HuH-7.5 (cell line): ENCODE measurements around the gene FBXL20.
"Not testable (repeated sequence)": the region's sequence is repeated elsewhere in the genome, so short reads cannot be mapped to it uniquely, and the experiment has no call there.

Experiments used
- DNase-seq: peaks from one replicate; pipeline ENCODE4 v3.0.0; 2011; ENCODE audit warnings: low spot score

The FBXL20 gene

DNA sequence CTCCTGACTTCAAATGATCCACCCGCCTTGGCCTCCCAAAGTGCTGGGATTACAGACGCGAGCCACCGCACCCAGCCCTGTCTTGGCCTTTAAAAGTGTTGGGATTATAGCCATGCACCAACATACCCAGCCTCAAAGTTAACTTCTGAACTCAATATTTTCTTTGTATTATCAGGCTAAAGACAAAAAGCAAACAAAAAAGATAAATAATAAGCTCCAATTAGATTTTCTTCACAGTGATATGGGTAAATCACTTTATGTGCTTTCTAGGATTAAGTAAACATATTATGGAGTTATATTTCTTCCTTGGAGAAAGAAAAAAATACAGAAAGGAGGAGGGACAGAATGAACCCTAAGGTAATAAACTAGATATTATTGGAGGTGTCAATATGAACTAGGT, 74.3 kb downstream of the FBXL20 start:
- no peak for DNase-seq

DNA sequence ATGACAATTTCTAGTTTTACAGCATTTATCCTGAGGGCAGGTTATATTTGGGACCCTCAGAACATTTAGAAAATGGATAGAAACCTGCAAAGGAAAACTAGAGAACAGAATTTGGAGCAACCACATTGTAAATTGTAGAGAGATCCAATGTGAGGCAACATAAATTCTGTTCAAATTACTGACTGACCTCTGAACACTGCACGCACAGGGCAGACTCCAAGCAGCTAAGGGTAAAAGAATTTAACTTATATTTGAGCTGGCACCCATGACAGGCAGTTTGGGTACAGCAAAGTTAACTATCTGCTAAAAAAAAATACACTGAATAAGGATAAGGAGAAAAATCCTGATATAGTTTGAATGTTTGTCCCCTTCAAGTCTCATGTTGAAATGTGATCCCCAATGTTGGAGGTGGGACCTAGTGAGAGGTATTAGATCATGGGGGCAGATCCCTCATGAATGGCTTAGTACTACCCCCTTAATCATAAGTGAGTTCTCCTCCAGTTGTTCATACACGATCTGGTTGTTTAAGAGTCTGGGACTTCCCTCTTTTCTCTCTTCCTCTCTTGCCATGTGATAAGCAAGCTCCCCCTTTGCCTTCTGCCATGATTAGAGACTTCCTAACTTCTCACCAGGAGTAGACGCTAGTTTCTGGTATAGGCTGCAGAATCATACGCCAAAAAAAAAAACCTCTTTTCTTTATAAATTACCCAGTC, 75.7 kb downstream of the FBXL20 start:
- no peak for DNase-seq

DNA sequence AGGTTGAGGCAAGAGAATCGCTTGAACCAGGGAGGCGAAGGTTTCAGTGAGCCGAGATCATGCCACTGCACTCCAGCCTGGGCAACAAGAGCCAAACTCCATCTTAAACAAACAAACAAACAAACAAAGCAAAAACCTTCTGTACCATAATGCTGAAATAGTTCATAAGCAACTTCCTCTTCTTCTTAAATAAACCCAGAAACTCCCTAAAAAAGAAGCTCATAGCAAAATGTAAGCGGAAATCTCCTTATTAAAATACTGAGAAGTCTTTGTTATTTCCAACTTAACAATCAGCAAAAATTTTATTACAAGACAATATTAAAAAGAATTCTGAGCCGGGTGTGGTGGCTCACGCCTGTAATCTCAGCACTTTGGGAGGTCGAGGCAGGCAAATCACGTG, 82.8 kb downstream of the FBXL20 start:
- no peak for DNase-seq

DNA sequence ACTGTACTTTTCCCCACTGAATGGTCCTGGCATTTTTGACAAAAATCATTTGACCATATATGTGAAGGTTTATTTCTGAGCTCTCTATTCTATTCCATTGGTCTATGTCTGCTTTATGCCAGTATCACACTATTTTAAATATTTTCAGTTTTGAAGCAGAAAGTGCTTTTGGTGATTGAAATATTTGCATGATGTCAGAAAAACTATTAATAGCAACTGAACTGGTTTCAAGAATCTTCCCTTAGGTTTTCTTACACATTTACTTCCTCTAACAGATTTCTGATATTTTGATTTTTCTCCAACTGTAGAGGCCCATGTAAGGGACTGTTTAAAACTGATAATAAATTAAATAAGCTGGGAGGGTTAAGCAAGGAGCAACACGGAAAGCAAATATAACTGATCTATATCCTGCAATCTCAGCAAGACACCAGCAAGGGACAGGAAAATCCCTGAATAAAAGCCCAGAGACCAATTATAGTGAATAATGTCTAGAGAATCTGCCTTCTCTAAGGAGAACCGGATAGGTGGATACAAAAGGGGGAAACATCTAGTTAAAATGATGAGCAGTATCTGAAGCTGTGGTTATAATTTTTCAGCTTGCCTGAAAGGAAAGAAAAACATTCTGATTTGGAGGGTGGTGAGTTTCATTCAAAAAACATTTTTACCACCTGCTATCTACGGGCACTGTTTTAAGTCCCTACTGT, 94.8 kb downstream of the FBXL20 start:
- no peak for DNase-seq

DNA sequence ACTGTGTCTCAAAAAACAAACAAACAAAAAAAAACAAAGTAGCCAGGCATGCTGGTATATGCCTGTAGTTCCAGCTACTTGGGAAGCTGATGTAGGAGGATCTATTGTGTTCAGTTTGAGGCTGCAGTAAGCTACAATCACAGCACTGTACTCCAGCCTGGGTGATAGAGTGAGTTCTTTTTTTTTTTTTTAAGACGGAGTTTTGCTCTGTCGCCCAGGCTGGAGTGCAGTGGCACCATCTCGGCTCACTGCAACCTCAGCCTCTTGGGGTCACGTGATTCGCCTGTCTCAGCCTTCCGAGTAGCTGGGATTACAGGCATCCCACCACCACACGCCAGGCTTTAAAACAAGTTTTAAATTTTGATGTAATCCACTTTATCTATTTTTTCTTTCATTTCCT, 95.4 kb downstream of the FBXL20 start:
- no peak for DNase-seq

DNA sequence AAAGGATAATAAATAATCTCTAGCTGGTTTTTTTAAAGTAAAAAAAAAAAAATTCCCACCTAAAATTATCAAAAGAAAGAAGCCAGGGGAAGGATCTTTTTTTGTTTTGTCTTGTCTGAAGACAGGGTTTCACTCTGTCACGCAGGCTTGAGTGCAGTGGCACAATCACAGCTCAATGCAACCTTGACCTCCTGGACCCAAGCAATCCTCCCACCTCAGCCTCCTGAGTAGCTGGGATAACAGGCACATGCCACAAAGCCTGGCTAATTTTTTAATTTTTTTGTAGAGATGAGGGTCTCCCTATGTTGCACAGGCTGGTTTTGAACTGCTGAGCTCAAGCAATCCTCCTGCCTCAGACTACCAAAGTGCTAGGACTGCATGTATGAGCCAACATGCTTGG, 97.2 kb downstream of the FBXL20 start:
- DNase-seq, result no peak

DNA sequence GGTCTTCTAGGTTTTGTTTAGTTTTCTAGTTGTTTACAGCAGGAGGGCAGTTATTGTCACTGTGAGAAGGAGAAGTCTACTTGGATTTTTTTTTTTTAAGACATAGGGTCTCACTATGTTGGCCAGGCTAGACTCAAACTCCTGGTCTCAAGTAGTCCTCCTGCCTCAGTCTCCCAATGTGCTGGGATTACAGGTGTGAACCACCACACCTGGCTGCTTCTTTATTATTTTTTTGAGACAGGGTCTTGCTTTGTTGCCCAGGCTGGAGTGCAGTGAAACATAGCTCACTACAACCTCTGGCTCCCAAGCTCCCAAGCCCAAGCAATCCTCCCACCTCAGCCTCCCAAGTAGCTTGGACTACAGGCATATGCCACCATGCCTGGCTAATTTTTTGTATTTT, 107.4 kb downstream of the FBXL20 start:
- DNase-seq, result no peak

DNA sequence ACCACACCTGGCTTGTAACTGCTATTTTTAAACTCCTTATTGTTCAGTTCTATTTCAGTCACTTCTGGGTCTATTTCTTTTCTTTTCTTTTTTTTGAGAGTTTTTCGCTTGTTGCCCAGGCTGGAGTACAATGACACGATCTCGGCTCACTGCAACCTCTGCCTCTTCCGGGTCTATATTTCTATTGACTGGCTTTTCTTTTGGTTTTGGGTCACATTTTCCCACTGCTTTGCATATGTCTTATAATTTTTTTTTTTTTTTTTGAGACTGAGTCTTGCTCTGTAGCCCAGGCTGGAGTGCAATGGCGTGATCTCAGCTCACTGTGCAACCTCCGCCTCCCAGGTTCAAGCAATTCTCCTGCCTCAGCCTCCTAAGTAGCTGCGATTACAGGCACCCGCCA, 108.9 kb downstream of the FBXL20 start:
- DNase-seq, result not testable (repeated sequence)

DNA sequence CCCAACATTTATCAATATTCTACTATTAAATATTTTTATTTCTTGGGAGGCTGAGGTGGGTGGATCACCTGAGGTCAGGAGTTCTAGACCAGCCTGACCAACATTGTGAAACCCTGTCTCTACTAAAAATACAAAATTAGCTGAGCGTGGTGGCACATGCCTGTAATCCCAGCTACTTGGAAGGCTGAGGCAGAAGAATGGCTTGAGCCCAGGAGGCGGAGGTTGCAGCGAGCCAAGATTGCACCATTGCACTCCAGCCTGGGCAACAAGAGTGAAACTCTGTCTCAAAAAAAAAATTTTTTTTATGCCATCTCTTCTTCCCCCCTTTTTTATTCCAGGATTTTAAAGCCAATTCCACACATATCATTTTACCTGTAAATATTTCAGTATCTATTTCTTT, 114.9 kb downstream of the FBXL20 start:
- not testable (repeated sequence) for DNase-seq

DNA sequence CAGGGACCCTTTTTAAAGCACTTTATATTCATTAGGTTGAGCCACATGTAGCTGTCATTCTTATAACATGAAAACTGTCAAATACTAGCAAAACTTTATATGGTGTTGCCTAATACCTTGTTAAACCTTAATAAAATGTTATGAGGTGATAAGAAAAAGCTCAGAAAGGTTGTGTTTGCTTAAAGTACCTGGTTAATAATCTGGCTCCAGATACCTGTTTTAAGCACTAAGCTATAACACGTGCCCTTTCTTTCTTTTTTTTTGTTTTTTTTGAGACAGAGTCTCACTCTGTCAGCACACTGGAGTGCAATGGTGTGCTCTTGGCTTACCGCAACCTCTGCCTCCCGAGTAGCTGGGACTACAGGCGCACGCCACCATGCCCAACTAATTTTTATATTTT, 116.7 kb downstream of the FBXL20 start:
- no peak for DNase-seq

DNA sequence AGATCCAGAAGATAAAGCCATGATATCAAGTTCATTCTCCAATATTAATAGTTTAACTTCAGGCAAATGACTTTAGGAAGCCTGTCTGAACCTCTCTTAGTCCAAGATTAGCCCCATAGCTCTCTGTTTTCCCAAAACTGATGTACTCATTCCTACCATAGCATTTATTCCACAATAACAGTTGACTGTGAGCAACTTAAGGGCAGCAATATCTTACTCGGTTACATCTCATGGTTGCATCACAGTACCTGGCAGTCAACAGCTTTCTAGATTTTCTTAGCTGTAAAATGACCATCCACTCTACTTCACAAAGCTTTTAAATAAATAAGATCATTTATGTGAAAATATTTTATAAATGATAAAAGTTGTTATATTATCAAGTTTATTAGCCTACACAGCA, 117.5 kb downstream of the FBXL20 start:
- DNase-seq, result no peak

DNA sequence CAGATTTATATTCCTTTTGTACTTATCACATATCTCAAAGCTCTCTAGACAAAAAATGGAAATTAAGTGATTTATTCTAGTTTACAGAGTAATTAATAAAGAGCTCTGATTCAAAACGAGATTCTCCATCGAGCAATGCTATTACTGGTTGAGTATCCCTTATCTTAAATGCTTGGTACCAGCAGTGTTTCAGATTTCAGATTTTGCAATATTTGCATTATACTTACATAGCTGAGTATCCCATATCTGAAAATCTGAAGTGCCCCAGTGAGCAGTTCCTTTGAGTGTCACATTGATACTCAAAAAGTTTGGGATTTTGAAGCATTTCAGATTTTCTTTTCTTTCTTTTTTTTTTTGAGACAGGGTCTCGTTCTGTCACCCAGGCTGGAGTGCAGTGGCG, 118.3 kb downstream of the FBXL20 start:
- no peak for DNase-seq

DNA sequence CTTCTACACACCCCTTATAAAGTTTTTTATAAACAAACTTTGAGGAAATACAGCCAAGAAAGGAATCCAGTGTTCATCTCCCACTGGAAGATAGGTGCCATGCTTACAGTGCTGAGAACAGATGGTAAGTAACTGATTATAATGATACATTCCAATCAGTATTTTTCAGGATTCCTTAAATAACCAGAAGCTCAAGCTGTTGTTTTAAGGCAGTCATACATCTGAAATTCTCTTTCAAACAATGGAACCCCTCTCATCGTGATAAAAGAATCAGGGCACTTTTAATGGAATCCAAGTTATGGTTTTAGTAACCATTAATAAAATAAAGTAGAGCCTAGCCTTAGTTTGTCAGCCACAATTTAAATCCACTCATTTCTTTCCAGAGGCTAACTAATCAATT, 119.6 kb downstream of the FBXL20 start:
- no peak for DNase-seq

DNA sequence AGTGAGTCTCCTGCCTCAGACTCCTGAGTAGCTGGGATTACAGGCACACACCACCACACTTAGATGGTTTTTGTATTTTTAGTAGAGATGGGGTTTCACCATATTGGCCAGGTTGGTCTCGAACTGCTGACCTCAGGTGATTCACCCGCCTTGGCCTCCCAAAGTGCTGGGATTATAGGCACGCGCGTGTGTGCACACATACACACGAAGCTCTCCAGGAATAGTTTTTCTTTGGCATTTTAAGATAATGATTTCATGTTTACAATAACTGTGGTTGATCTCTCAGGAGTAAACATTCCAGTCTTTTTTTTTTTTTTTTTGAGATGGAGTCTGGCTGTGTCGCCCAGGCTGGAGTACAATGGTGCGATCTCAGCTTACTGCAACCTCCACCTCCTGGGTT, 123.2 kb downstream of the FBXL20 start:
- not testable (repeated sequence) for DNase-seq

DNA sequence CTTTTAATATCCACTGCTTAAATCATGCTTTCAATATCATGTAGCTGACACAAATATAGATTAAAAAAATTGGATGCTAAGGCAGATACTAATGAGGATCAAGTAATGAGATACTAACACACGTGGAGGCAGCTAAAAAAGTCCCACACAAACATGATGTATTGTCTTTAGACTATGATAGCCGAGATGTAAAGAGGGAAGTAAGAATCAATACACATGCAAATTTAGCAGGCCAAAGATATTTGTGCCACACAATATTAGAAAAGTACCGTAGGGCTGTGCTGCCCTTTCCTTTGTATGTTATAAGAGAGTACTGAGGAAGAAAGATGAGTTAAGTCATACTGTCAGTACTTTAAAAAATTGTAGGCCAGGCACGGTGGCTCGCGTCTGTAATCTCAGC, 124.3 kb downstream of the FBXL20 start:
- no peak for DNase-seq

DNA sequence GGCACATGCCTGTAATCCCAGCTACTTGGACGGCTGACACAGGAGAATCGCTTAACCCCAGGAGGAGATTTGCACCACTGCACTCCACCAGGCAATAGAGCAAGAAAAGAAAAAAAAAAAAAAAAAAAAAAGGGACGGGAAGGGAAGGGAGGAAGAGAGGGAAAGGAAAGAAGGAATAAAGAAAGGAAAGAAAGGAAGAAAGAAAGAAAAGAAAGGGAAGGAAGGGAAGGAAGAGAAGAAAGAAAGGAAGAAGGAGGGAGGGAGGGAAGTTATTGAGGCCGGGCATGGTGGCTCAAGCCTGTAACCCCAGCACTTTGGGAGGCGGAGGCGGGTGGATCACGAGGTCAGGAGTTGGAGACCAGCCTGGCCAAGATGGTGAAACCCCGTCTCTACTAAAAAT, 125.3 kb downstream of the FBXL20 start:
- no peak for DNase-seq

DNA sequence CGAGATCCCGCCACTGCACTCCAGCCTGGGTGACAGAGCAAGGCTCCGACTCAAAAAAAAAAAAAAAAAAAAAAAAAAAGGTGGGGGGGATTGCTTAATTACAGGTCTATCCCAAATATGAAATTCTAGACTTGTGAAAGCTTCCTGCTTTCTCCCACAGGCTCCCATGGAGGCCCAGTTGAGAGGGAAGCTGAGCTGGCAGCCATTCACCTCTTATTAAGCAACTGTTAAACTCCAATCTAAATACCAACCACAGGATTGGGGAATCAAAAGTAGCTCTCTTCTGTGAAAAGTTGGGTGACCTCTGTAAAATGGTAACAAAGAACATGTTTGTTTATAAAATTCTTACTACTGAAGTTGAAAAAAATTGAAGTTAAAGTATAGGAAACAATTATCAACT, 129.9 kb downstream of the FBXL20 start:
- no peak for DNase-seq

DNA sequence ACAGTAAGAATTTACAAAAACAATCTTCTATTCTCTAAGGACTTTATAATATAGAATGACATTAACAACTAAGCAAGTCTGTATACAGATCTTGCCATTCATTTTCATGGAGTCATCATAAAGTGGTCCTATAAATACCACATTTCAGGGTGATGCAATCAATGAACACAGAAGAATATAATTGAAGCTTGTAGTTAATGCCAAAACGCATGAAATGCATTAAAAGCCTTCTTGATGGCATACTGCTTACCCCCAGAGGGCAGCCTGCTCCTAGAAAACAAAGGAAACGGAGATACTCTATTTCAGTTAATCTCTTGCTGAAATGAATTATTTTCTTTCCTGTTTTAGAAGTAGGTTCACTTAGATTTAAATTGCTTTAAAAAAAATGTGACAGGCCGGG, 130.5 kb downstream of the FBXL20 start:
- no peak for DNase-seq

DNA sequence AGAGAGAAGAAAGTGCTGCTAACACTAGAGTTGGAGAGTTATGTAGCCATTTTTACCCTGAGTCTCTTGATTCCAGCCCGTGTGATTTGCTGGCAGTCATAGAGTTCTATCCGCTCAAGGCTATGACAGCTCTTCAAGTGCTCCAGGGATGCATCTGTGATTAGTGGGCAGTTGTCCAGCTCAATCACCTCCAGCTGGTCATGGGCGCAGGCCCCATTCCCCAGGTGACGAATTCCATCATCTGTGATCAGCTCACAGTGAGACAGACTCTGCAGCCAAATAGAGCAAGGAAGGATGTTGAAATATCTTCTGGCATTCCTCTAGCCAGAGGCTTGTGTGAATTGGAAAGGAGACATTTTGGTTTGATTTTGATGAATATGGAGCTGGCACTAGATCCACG, 137.3 kb downstream of the FBXL20 start:
- no peak for DNase-seq

DNA sequence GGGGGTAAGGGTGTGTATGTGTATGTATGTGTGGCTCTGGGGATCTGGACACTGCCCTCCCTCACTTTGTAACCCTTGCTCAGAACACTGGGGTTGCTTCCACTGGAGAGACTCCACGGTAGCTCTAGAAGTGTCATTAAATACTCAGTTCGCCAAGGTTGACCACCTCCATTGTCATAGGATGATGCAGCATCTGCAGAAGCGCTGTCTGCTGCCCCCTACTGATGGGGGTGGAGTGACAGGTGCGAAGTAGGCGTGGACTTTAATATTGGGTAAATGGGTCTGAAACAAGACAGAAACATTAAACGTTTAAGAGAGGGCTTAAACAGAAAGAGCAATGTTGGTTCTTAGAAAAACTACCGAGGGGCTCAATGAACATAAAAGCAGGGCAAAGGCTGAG, 140.1 kb downstream of the FBXL20 start:
- DNase-seq, result no peak

DNA sequence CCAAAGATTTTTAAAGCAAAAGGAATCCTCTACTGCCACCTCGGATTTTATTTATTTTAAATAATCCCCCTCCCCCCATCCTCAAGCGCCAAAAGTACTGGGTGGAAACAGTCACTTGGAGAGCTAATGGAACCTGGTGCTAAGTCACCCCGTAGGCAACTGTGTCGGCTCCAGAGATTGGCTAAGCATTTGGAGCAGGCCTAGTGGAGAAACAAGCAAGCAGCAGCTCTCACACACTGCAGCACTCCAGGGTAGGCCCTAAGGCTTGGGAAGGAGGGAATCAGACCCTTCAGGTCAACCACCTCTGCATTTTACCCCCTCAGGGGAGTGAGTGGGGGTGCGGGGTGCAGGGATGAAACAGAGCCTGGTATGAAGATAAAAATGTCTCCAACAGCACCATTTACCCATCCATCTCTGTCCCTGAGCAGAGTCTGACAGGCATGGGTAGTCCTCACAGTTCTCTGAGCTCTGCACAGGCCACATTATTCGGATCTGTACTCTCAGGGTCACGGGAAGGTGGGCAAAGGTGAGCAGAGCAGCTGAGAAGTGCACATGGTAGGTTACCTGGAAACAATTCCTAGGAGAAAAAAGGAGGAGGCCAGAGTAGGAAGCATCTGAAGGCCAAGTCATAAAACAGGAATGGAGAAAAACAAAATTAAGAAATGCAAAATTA, 148.5 kb downstream of the FBXL20 start:
- no peak for DNase-seq

DNA sequence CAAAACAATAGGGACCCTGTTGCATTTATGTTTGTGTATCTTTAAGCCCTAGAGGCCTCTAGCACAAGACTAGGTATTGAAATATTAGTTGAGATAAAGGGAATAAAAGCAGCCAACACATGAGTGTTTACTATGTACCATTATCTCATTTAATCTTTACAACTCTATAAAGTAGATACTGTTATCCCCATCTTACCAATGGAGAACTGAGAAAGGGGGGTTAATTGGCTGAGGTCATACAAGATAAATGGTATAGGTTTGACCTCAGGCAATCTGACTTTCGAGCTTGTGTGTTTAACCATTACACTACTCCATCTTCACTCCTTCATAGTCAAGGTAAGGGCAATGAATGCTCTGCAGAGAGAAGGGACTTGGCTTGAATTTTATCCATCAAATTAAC, 149.4 kb downstream of the FBXL20 start:
- DNase-seq, result no peak

DNA sequence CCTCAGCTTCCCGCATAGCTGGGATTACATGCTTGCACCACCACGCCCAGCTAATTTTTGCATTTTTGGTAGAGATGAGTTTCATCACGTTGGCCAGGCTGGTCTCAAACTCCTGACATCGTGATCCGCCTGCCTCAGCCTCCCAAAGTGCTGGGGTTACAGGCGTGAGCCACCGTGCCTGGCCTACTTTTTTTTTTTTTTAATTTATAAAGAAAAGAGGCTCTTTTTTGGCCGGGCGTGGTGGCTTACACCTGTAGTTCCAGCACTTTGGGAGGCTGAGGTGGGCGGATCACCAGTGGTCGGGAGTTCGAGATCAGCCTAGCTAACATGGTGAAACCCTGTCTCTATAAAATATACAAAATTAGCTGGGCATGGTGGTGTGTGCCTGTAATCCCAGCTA, 151.3 kb downstream of the FBXL20 start:
- not testable (repeated sequence) for DNase-seq

DNA sequence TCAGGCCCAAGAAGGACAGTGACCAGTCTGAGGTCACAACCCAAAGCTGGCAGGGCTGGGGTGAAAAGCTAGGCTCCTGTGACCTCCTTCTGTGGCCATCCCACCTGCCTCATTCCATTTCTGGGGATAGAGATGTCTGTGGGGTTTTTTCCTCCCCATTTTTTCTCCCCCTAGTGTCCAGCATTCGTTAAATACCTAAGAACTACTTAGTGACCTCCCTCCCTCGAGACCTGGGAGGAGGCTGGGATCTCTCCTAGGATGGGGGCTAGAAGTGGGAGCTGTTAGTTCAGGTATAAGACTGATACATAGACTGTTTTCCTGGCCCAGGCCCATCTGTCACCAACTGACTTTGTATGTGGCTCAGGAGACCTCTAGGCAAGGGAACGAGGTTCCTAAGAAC, 155.2 kb downstream of the FBXL20 start:
- DNase-seq, result no peak
